B cell (primary cell): ENCODE measurements around the gene KRTAP12-4. TPM values are rescaled to one million over a fixed set of nuclear protein-coding genes. Genes with fewer than 3 reads are reported as not detected.

Experiments
- ATAC-seq: fragments of 200-7000 bp; cut with Tn5 transposase; one replicate; pipeline ENCODE4 v1.10.0; 2021; ENCODE audit warnings: low read depth, mild to moderate bottlenecking, moderate number of reproducible peaks, moderate library complexity
- CTCF ChIA-PET: fragments of 350-600 bp; sonication (Branson Sonifier 250); formaldehyde crosslinking; loops from one replicate; lab custom pipeline; 2021; ENCODE audit warnings: antibody characterized with exemption, inconsistent platforms; lab: Charles Lee
- POLR2A ChIA-PET: fragments of 350-600 bp; sonication (Branson Sonifier 250); formaldehyde crosslinking; loops from one replicate; lab custom pipeline; 2021; ENCODE audit warnings: antibody characterized with exemption; lab: Charles Lee
- DNase-seq: peaks from one replicate; pipeline ENCODE4 v3.0.0; 2013
- H2AFZ ChIP-seq: 2 replicates; pipeline ENCODE4 v1.6.1; 2012; ENCODE audit warnings: mild to moderate bottlenecking, low read depth, low read length; ENCODE audit not compliant: insufficient read depth, poor library complexity, severe bottlenecking
- H3K27ac ChIP-seq, 2 donors: 1 replicate in 1 of 2; 2 replicates in 1 of 2; pipeline ENCODE4 v1.5.1; 2012 to 2013; ENCODE audit warnings: low read length in 2 of 2, mild to moderate bottlenecking in 2 of 2, moderate library complexity in 1 of 2
- H3K27me3 ChIP-seq, 4 experiments: fragments of 200-600 bp in 1 of 4; sonication (generic) in 1 of 4; replicated peaks in 1 of 4; 1 replicate in 2 of 4; 2 replicates in 2 of 4; pipeline versions ENCODE4 v1.6.1 to v1.7.0; 2013 to 2016; ENCODE audit warnings: low read length in 3 of 4, mild to moderate bottlenecking in 2 of 4, mixed read lengths in 1 of 4, moderate library complexity in 1 of 4; ENCODE audit not compliant: insufficient read depth in 4 of 4, control insufficient read depth in 3 of 4; ENCODE audit errors: control extremely low read depth in 1 of 4
- H3K36me3 ChIP-seq, 2 experiments: replicated peaks in 1 of 2; 1 replicate in 1 of 2; 2 replicates in 1 of 2; pipeline versions ENCODE4 v1.6.1 to v1.7.1; 2013; ENCODE audit warnings: low read length in 1 of 2; ENCODE audit not compliant: insufficient read depth in 2 of 2, control insufficient read depth in 1 of 2; ENCODE audit errors: control extremely low read depth in 1 of 2, extremely low read depth in 1 of 2
- H3K4me1 ChIP-seq, 2 donors: fragments of 200-600 bp in 1 of 2; sonication (generic) in 1 of 2; 1 replicate in 1 of 2; 2 replicates in 1 of 2; pipeline versions ENCODE4 v1.5.1 to v1.6.1; 2013 to 2017; ENCODE audit warnings: low read length in 2 of 2; ENCODE audit not compliant: control insufficient read depth in 2 of 2, insufficient read depth in 2 of 2
- H3K4me2 ChIP-seq: replicated peaks from 2 replicates; pipeline ENCODE3; 2012; ENCODE audit warnings: mild to moderate bottlenecking, low read depth, low read length; ENCODE audit not compliant: poor library complexity, severe bottlenecking
- H3K4me3 ChIP-seq, 5 experiments: fragments of 200-600 bp in 1 of 5; sonication (generic) in 1 of 5; 1 replicate in 3 of 5; 2 replicates in 2 of 5; pipeline versions ENCODE4 v1.5.1 to v1.7.0; 2011 to 2016; ENCODE audit warnings: low read length in 4 of 5, mild to moderate bottlenecking in 4 of 5, low read depth in 2 of 5, control low read depth in 1 of 5, moderate library complexity in 1 of 5; ENCODE audit not compliant: insufficient read depth in 1 of 5; ENCODE audit errors: control extremely low read depth in 1 of 5, extremely low read depth in 1 of 5
- H3K79me2 ChIP-seq: fragments of 200-600 bp; sonication (generic); one replicate; pipeline ENCODE4 v1.6.0; 2016; ENCODE audit warnings: low read length; ENCODE audit not compliant: control insufficient read depth, insufficient read depth
- H3K9ac ChIP-seq: fragments of 200-600 bp; sonication (generic); 2 replicates; pipeline ENCODE4 v1.6.1; 2017; ENCODE audit warnings: mild to moderate bottlenecking, low read length, moderate library complexity
- H3K9me3 ChIP-seq, 3 donors: one replicate each; pipeline versions ENCODE4 v1.6.1 to v1.7.1; 2013; ENCODE audit warnings: low read length in 2 of 3; ENCODE audit not compliant: control insufficient read depth in 2 of 3, insufficient read depth in 1 of 3; ENCODE audit errors: control extremely low read depth in 1 of 3
- H4K20me1 ChIP-seq: 2 replicates; pipeline ENCODE4 v1.6.0; 2012; ENCODE audit warnings: mild to moderate bottlenecking, low read length; ENCODE audit not compliant: insufficient read depth, control insufficient read depth, poor library complexity, severe bottlenecking
- H3K27ac Mint-ChIP-seq: one replicate; pipeline ENCODE4 v1.8.0; 2021; ENCODE audit warnings: mixed read lengths
- H3K27me3 Mint-ChIP-seq: one replicate; pipeline ENCODE4 v1.8.0; 2021; ENCODE audit warnings: mixed read lengths
- H3K4me1 Mint-ChIP-seq: one replicate; pipeline ENCODE4 v1.8.0; 2021; ENCODE audit warnings: mixed read lengths
- H3K4me3 Mint-ChIP-seq: one replicate; pipeline ENCODE4 v1.8.0; 2021; ENCODE audit warnings: mixed read lengths
- H3K9me3 Mint-ChIP-seq: one replicate; pipeline ENCODE4 v1.8.0; 2022; ENCODE audit warnings: mixed read lengths; ENCODE audit not compliant: insufficient read depth
- EZH2 ChIP-seq: IDR thresholded peaks from 2 replicates; pipeline ENCODE4 v1.6.1; 2012; ENCODE audit warnings: borderline replicate concordance, low read depth, mild to moderate bottlenecking, moderate library complexity, low read length; ENCODE audit not compliant: insufficient read depth, poor library complexity, severe bottlenecking
- WGBS: methylation state at CpG from one replicate; pipeline ENCODE4 v1.1.5; 2013; ENCODE audit warnings: missing lambda C conversion rate; ENCODE audit not compliant: insufficient coverage; 5-methylcytosine and 5-hydroxymethylcytosine counted together
- intact Hi-C: fragments of 100-400 bp; cut with micrococcal nuclease; formaldehyde crosslinking; loops from one replicate; pipeline ENCODE4 v1.10.0; 2022
- polyA plus RNA-seq: library from polyadenylated mRNA; depleted of rRNA; stranded (reverse); fragments of >200 nt; gene quantifications from 2 replicates; pipeline ENCODE4 v1.2.3, GENCODE V29; 2012
- total RNA-seq, 2 donors: library from RNA; stranded (reverse); fragments of 120-200 nt in 1 of 2; gene quantifications; 1 replicate in 1 of 2; 2 replicates in 1 of 2; pipeline versions ENCODE4 v1.2.3 to v1.2.4, GENCODE V29; 2013 to 2022
- TF ChIP-seq, protein P1 (sequence below): fragments of 200-600 bp; IDR thresholded peaks from one replicate; pipeline ENCODE4 v1.8.0; 2022; ENCODE audit warnings: antibody characterized with exemption, mild to moderate bottlenecking

KRTAP12-4 gene
- total and polyA plus RNA-seq, 2 donors (not counting 1 experiment from before 2014, with no cell fraction given): not detected

DNA sequence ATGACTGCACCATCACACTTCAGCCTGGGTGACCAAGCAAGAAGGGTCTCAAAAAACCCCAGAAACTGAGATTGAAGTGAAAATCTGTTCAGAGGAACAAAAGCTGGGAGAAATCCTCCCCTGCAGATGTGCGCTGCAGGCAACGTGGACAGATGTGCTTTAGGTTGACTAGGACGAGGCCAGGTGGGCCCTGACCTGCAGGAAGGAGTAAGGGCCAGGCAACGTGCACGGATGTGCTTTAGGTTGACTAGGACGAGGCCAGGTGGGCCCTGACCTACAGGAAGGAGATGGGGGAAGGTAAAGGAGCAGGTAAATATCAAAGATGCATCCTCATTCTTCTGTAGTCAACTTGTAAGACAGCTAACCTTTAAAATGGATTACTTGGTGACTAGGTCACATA, 30.0 kb upstream of the KRTAP12-4 start:
- WGBS: 63% methylated on average over 6 of the region's 6 CpGs
- Mint-ChIP-seq H3K4me1 (no peaks in the 10 kb centered on the region), H3K9me3 (no peaks in the 10 kb centered on the region), H3K27me3 (peaks cover 56% of the 10 kb centered on the region), H3K4me3 (no peak overlapping the region), H3K27ac (no peak overlapping the region)
- DNase-seq (no peak), ATAC-seq (no peak)
- Histone ChIP-seq H3K9me3 (peaks cover 0 to 4% (median 0%) of the 10 kb centered on the region in 3 donors), H3K79me2 (no peaks in the 10 kb centered on the region), H3K27ac (no peak overlapping the region), H3K4me2 (no peak overlapping the region), H4K20me1 (no peaks in the 10 kb centered on the region), H3K27me3 (peaks cover 0 to 14% (median 1%) of the 10 kb centered on the region in 4 experiments), H2AFZ (no peak overlapping the region), H3K9ac (no peak overlapping the region), H3K4me3 (no peak overlapping the region), H3K4me1 (no peaks in the 10 kb centered on the region), H3K36me3 (no peaks in the 10 kb centered on the region)
- intact Hi-C loops: no loop called here
- TF ChIP-seq, protein P1, sequence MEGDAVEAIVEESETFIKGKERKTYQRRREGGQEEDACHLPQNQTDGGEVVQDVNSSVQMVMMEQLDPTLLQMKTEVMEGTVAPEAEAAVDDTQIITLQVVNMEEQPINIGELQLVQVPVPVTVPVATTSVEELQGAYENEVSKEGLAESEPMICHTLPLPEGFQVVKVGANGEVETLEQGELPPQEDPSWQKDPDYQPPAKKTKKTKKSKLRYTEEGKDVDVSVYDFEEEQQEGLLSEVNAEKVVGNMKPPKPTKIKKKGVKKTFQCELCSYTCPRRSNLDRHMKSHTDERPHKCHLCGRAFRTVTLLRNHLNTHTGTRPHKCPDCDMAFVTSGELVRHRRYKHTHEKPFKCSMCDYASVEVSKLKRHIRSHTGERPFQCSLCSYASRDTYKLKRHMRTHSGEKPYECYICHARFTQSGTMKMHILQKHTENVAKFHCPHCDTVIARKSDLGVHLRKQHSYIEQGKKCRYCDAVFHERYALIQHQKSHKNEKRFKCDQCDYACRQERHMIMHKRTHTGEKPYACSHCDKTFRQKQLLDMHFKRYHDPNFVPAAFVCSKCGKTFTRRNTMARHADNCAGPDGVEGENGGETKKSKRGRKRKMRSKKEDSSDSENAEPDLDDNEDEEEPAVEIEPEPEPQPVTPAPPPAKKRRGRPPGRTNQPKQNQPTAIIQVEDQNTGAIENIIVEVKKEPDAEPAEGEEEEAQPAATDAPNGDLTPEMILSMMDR: no peak
- no peak for TF ChIP-seq EZH2
- ChIA-PET POLR2A (no interaction called here), CTCF (no interaction called here)

GRCh38 chr21:44684077-44684476, 29.6 kb upstream of the KRTAP12-4 start:
- H3K27me3 ChIP-seq: peaks cover 0 to 14% (median 1%) of the 10 kb centered on the region in 4 experiments
- intact Hi-C loops: no loop called here
- no peak for TF ChIP-seq EZH2
- TF ChIP-seq, protein P1: no peak
- no peaks in the 10 kb centered on the region for H3K4me1 Mint-ChIP-seq
- H3K27ac Mint-ChIP-seq: no peak overlapping the region
- H3K79me2 ChIP-seq: no peaks in the 10 kb centered on the region
- H3K9me3 Mint-ChIP-seq: no peaks in the 10 kb centered on the region
- H3K27ac ChIP-seq: no peak overlapping the region
- H3K4me1 ChIP-seq: no peaks in the 10 kb centered on the region
- no peak overlapping the region for H2AFZ ChIP-seq
- H3K4me3 ChIP-seq: no peak overlapping the region
- no peak overlapping the region for H3K4me2 ChIP-seq
- no peak overlapping the region for H3K9ac ChIP-seq
- WGBS: 83% methylated on average over 7 of the region's 7 CpGs
- peaks cover 0 to 4% (median 0%) of the 10 kb centered on the region in 3 donors for H3K9me3 ChIP-seq
- no peak overlapping the region for H3K4me3 Mint-ChIP-seq
- POLR2A ChIA-PET: no interaction called here
- H4K20me1 ChIP-seq: no peaks in the 10 kb centered on the region
- peaks cover 58% of the 10 kb centered on the region for H3K27me3 Mint-ChIP-seq
- CTCF ChIA-PET: no interaction called here
- no peak for DNase-seq
- no peak for ATAC-seq
- no peaks in the 10 kb centered on the region for H3K36me3 ChIP-seq
